Retinal pigment epithelial cell (primary cell): ENCODE results near the gene THAP5.

Experiments used
- DNase-seq: peaks from one replicate; pipeline ENCODE4 v3.0.0-alpha.2; 2010; ENCODE audit warnings: low read depth
- H3K4me3 ChIP-seq: 2 replicates; pipeline ENCODE4 v1.5.1; 2011; ENCODE audit warnings: mild to moderate bottlenecking, low read length, control low read depth, moderate library complexity
- CTCF ChIP-seq: conservative IDR thresholded peaks from 2 replicates; pipeline ENCODE4 v1.5.1; 2011; ENCODE audit warnings: low read depth, low read length, control low read depth, inconsistent platforms

THAP5 gene

GRCh38 chr7:108569381-108570145, at the start of gene THAP5, which contains the start of gene DNAJB9:
Gene THAP5 (minus strand): TSS chr7:108569706. CDS start chr7:108569569, 137 bp downstream.
Gene DNAJB9 (plus strand): TSS chr7:108569874. CDS start chr7:108571727, 1,853 bp downstream.
- no peak for TF ChIP-seq CTCF
- DNase-seq = peak; percentile 99
- peak within 1 kb of the TSS; percentile 83 for H3K4me3 ChIP-seq

GRCh38 chr7:108618056-108618455, 48.5 kb upstream of the THAP5 start:
- TF ChIP-seq CTCF = no peak
- no peak for DNase-seq
- no peak overlapping the region for H3K4me3 ChIP-seq

GRCh38 chr7:108614896-108615295, 45.4 kb upstream of the THAP5 start:
- H3K4me3 ChIP-seq = no peak overlapping the region
- TF ChIP-seq CTCF = no peak
- no peak for DNase-seq

GRCh38 chr7:108613949-108614381, 44.5 kb upstream of the THAP5 start:
- no peak for DNase-seq
- H3K4me3 ChIP-seq = no peak overlapping the region
- TF ChIP-seq CTCF = no peak

GRCh38 chr7:108613147-108613948, 43.8 kb upstream of the THAP5 start:
- no peak overlapping the region for H3K4me3 ChIP-seq
- TF ChIP-seq CTCF = peak; percentile 56
- DNase-seq = no peak

- DNase-seq = no peak
- TF ChIP-seq CTCF = no peak
- H3K4me3 ChIP-seq = no peak overlapping the region
Measured at GRCh38 chr7:108611268-108611667, 41.8 kb upstream of the THAP5 start.
